ENCODE measurements around the gene ARHGAP26. TPM values are rescaled to one million over a fixed set of nuclear protein-coding genes. Genes with fewer than 3 reads are reported as not detected.

ARHGAP26 gene
- total RNA-seq, 4 donors from 2014 or later, result 12.4 to 49.5 (median 31.8) TPM

- Histone ChIP-seq H3K27ac (no peak overlapping the region), H3K9me3 (no peaks in the 10 kb centered on the region), H3K36me3 (no peaks in the 10 kb centered on the region), H3K27me3 (no peaks in the 10 kb centered on the region), H3K4me1 (no peaks in the 10 kb centered on the region), H3K4me3 (no peak overlapping the region)
- intact Hi-C loops (cut with DNase I; ENCODE audit: low total_unique reads), result no loop called here
- TF ChIP-seq POLR2A (IDR thresholded peaks at IDR 0.05) (no peak), CTCF (IDR thresholded peaks at IDR 0.05) (no peak)
- DNase-seq, result no peak
Measured at GRCh38 chr5:143041972-143042770, 272.0 kb downstream of the ARHGAP26 start.

GRCh38 chr5:143044265-143044664 lies 274.1 kb downstream of the ARHGAP26 start:
- no peak overlapping the region for H3K27ac ChIP-seq
- intact Hi-C loops (cut with DNase I; ENCODE audit: low total_unique reads), result no loop called here
- TF ChIP-seq POLR2A (IDR thresholded peaks at IDR 0.05), result no peak
- TF ChIP-seq CTCF (IDR thresholded peaks at IDR 0.05), result no peak

GRCh38 chr5:143045062-143045461 lies 274.9 kb downstream of the ARHGAP26 start:
- H3K4me3 ChIP-seq, result no peak overlapping the region
- H3K27me3 ChIP-seq, result no peaks in the 10 kb centered on the region
- no peak for TF ChIP-seq POLR2A (IDR thresholded peaks at IDR 0.05)
- no peak for TF ChIP-seq CTCF (IDR thresholded peaks at IDR 0.05)
- no peak for DNase-seq
- no peaks in the 10 kb centered on the region for H3K36me3 ChIP-seq
- no peaks in the 10 kb centered on the region for H3K4me1 ChIP-seq
- intact Hi-C loops (cut with DNase I; ENCODE audit: low total_unique reads), result no loop called here
- peak overlapping the region in 1 of 2 donors; percentile 1 for H3K27ac ChIP-seq
- H3K9me3 ChIP-seq, result no peaks in the 10 kb centered on the region

More at GRCh38 chr5:143044265-143044664, 274.1 kb downstream of the ARHGAP26 start:
- Histone ChIP-seq H3K4me3 (no peak overlapping the region), H3K9me3 (no peaks in the 10 kb centered on the region), H3K36me3 (no peaks in the 10 kb centered on the region), H3K4me1 (no peaks in the 10 kb centered on the region), H3K27me3 (no peaks in the 10 kb centered on the region)
- no peak for DNase-seq

GRCh38 chr5:143046314-143046713 lies 276.1 kb downstream of the ARHGAP26 start:
- no peak overlapping the region for H3K27ac ChIP-seq
- no peaks in the 10 kb centered on the region for H3K27me3 ChIP-seq
- TF ChIP-seq POLR2A (IDR thresholded peaks at IDR 0.05), result no peak
- no peak for TF ChIP-seq CTCF (IDR thresholded peaks at IDR 0.05)
- H3K36me3 ChIP-seq, result no peaks in the 10 kb centered on the region
- no peak for DNase-seq
- no peak overlapping the region for H3K4me3 ChIP-seq
- H3K4me1 ChIP-seq, result peaks cover 0 to 7% of the 10 kb centered on the region in 2 donors
- H3K9me3 ChIP-seq, result no peaks in the 10 kb centered on the region
- intact Hi-C loops (cut with DNase I; ENCODE audit: low total_unique reads), result no loop called here

- no peak for TF ChIP-seq CTCF (IDR thresholded peaks at IDR 0.05)
- TF ChIP-seq POLR2A (IDR thresholded peaks at IDR 0.05), result no peak
- DNase-seq, result no peak
- no peak overlapping the region for H3K27ac ChIP-seq
- H3K27me3 ChIP-seq, result no peaks in the 10 kb centered on the region
- intact Hi-C loops (cut with DNase I; ENCODE audit: low total_unique reads), result no loop called here
- H3K4me1 ChIP-seq, result peaks cover 0 to 9% of the 10 kb centered on the region in 2 donors
- no peak overlapping the region for H3K4me3 ChIP-seq
- no peaks in the 10 kb centered on the region for H3K36me3 ChIP-seq
- H3K9me3 ChIP-seq, result no peaks in the 10 kb centered on the region
Measured at GRCh38 chr5:143047091-143047490, 276.9 kb downstream of the ARHGAP26 start.
